ENCODE measurements around the gene PRSS50.

Gene PRSS50

DNA sequence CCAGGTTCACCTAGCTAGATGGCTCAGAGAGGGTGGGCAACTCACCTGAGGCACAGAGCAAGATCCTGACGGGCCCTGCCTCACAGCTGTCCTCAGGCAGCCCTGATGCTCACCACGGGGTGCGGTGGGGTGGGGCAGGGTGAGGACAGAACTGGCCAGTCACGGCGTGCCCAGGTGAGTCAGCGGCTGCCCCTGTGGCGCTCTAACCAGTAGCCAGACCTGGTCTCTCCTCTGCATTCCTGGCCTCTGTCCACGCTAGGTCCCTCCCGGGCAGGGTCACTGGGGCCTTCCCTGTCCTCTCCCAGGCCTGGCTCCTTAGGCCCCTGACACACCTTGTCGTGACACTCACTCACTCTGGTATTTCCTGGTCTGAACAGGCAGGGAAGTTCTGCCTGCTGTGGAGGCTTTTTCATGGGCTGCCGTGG is 25.1 kb downstream of the PRSS50 start:
- DNase-seq (ENCODE audit: low read depth): no peak

DNA sequence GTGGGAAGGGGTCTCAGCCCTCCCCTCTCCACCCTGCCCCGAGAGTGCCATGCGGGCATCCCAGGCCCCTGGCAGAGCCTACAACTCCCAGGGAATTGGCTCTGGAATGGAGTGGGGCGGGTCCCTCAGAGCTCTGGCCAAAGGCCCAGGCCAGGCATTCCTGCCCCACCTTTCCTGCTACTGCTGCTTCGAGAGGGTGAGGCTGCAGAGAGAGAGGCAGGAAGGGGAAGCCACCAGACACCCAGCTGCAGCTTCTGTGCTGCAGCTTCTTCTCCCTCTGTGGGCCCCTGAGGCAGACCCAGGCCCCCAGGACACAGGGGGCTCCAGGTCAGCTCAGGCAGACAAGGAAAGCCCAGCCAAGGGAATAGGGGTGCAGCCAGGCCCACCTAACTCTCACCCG is 26.9 kb downstream of the PRSS50 start:
- no peak for DNase-seq (ENCODE audit: low read depth)

DNA sequence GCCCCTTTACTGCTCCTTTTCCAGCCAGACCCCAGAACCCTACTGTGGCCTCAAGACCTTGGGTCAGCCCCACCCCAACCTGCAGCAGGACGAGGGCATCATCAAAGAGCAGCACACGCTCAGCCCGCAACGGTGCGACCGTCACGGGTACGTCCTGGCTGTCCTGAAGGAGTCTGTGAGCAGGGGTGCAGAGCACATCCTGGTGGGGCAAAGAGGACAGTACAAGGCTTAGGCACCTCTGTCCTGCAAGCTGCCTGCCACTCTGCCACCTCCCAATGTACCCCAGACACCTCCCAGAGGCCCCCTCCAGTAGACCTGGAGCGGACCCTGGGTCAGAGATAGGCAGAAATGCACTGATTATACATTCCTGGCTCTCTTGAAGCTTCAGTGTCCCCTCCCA is 32.2 kb downstream of the PRSS50 start:
- DNase-seq (ENCODE audit: low read depth): no peak

DNA sequence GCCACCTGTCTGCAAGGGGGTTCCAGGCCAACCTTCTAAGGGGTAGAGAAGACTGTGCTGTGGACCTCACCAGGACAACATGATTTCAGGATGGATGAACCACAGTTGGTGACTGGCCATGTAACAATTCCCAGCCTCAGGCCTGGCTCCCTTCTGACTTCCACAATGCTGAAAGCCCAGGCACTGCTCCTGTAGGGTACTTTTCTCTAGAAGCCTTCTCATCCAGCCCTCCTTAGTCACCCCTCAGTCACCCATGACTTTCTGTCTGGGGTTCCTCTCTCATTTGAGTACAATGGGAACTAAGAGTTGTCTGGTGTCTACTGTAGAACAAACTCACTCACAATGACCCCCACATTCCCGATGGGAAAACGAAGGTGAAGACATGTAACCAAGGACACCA is 32.8 kb downstream of the PRSS50 start:
- DNase-seq (ENCODE audit: low read depth): no peak

DNA sequence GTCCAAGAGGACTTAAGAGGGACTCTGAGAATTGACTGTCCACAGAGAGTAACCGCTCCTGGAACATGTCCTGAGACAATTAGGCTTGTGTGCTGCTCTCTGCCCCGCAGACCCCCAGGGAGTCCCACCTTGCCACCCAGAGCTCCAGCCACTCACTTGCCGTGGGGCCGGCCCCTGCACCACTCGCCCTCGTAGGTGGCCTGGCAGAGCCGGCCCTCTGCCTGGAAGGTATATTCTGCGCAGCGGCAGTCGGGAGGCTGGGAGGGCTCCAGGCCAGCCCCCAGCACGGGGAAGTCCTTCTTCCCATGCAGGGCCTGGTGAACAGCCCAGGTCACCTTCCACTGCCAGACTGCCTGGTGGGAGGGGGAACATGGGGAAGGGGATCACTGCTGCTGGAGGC is 34.7 kb downstream of the PRSS50 start:
- no peak for DNase-seq (ENCODE audit: low read depth)

DNA sequence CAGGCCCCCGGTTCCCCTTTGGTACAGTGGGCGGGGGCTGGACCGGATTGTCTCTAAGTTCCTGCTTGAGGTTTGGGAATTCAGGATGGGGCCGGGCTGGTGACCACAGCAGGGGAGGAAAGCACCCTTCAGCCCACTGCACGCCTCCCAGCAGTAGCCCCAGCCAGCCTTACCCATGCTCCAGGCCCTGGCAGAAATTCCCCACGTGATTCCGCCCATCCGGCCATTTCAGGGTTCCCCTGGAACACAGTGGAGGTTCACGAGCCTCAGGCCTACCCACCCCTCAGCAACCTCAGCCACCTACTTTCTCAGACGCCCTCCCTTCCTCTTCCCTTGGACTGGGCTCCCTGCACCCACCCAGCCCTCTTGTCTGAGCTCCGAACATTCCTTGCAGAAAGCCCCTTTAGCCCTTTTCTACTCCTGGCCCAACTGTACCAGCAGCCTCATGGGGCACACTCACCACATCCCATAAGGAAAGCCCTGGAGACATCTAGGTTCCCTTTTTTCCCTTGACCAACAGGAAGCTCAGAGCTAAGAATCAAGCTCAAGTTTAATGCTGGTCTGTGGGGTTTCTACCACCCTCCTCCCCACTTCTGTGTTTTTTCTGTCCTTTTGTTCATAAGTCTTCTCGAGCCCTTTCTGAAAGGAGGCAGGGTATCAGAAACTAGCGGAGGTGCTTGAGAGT is 35.7 kb downstream of the PRSS50 start:
- DNase-seq (ENCODE audit: low read depth): no peak

DNA sequence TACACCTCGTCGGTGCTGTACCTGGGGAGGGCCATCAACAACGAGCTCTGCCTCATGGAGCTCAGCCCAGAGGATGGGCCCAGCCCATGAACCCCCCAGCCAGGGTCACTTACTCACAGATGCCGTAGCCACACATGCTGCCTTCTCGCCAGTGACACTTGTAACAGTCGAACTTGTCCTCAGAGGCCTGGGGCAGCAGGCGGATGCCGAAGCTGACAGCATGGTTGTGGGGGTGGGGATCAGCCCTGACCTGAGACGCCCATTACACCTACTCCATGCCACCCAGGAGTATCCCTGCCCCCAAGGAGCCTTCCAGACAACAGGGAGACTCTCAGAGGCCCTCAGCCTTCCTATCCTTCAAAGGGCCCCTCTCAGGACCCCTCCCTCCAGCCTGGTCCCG is 36.3 kb downstream of the PRSS50 start:
- DNase-seq (ENCODE audit: low read depth): no peak

DNA sequence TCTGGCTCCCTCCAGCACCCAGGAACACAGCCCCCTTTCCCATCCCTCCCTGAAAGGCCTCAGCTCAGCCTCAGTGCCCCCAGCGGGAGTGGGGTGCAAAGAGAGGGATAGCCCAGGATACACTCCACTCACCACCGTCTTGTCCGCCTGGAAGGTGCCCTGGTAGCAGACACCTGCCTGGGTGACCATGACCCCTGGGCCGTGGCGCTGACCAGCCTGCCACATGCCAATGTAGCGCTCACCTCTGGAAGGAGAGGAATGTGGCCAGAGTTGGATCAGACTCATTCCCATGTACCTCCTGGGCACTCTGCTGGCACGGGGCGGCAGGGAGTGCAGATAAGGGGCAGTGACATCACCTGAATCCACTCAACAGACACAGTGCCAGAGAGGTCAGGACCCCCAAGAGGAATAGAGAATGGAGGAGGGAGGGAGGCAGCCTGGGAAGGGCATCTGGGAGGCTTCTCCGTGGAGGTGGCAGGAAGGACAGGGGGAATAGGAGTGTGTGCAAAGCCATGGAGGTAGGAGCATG is 37.3 kb downstream of the PRSS50 start:
- DNase-seq (ENCODE audit: low read depth): no peak

DNA sequence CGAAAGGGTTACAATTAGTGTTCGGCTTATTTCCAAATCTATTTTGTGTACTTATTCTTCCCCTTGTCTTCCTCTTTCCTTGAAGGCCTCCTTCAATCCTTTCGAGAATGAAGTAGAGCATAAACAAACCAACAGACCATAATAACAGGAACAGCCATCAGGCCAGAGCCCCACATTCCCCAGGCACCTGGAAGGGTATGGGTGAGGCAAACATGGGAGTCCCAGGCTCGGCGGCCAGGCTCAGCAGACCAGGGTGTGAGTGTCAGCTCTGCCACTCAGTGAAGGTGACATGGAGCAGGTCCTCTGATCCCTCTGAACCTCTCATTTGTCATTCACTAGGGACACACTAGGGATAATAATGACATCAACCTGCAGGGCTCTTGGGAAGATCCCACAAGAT is 38.0 kb downstream of the PRSS50 start:
- no peak for DNase-seq (ENCODE audit: low read depth)

DNA sequence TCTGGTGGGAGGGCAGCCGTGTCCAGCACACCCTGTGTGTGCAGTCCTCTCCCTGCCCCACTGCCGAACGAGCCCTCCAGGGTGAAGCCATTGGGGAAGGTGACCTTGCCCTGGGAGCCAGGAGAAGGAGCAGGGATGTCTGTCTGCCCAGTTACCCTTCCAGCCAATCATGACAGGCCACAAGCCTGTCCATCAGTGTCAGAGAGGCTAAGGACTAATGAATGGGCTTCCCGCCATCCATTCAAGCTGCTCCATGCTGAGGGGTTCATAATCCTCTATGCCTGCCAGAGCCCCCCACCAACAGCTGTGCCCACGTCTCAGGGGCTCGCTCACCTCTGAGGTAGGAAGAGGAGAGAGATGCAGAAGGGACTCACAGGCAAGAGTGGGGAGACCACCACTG is 39.4 kb downstream of the PRSS50 start:
- DNase-seq (ENCODE audit: low read depth): no peak

DNA sequence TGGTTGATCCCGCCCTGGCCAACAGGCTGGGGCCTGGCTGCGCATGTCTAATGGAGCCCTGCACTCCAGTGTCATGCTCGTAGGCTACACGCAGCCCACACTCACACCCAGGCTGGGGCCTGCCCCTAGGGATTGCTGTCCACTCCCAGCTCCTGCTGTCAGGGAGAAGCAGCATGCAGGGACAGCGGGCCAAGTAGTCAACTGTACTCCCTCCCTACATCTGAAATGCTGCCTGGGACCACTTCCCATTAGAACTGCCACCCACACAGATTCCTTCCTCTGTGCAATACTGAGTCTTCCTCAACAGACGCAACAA is 40.3 kb downstream of the PRSS50 start:
- DNase-seq (ENCODE audit: low read depth): no peak

DNA sequence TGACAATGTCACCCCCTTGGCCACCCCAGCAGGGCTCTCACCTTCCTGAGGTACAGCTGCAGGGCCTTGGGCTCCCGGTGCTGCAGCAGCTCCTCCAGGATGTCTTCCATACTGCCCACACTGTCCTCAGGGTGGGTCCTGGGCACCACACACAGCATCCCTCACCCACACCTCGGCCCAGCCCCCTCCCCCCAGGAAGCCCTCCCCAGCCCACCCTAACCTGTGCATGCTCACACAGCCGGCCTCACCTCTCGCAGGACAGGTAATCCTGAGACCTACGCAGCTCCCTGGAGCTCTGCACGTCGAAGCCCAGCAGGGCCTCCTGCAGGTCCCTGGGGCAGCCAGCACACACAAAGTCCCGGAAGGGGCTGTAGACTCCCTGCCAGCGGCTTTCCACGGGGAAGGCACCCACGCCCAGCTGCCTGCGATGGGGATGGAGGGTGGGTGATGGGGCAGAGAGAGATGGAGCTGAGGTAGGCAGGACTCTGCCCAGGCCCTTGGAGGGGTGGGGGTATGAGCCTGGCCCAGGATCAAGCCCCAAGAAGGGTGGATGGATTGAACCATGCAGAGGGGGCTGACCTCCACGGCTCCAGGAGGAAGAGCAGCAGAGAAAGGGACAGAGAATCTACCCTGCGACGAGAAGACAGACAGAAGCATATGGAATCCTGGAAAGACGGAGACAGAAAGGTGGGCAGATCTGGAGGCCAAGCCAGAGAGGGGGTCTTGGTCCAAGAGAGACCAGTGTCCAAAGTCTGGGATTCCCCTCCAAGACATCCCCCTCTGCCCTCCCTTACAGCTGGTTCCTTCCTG is 40.9 kb downstream of the PRSS50 start:
- DNase-seq (ENCODE audit: low read depth): no peak

DNA sequence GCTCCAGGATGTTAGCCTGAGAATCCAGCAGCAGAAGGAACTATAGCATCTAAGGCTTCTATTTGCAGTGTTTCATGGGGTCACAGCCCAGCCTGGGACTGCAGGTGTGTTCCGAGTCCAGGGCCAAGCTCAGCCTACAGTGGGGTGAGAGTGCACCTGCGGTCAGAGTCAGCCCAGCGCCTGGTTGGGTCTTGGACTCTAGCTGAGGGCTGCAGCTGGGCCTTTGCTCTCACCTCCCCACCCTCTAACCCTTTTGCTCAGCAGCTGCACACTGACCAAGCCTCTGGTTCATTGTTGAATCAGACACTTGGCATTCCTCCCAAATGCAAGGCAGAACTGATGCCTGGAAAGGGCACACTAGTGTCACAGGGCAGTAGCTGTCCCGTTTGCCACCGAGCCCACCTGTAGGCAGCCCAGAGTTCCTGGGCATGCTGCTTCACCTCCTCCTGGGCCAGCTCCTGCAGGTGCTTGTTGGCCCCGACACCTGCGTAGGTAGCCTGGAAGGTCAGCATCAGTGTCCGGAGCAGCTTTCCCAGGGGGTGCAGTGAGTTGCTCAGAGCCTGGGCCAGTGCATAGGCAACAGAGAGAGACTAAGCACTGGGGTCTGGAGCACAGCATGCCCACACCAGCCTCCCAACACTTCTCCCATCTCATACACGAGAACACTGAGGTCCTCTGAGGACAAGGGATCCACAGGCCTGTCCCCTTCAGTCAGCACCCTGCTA is 41.7 kb downstream of the PRSS50 start:
- no peak for DNase-seq (ENCODE audit: low read depth)

DNA sequence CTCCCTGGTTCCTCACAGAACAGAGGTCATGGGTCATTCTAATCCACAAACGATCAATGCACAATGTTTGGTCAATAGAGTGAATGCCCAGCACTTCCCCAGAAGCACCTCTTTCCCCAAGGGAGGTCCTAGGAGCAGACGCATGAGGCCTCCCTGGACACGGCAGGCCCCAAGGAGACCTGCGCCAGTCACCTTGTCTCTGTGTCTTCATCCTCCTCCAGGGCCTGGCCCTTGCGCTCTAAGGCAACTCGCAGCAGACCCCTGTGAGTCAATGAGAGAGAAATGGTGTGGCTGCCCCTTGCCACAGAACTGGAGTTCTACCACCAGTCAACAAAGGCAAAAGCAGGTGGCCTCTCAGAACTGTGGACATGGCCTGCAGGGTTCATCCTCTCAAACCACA is 42.2 kb downstream of the PRSS50 start:
- DNase-seq (ENCODE audit: low read depth): no peak

DNA sequence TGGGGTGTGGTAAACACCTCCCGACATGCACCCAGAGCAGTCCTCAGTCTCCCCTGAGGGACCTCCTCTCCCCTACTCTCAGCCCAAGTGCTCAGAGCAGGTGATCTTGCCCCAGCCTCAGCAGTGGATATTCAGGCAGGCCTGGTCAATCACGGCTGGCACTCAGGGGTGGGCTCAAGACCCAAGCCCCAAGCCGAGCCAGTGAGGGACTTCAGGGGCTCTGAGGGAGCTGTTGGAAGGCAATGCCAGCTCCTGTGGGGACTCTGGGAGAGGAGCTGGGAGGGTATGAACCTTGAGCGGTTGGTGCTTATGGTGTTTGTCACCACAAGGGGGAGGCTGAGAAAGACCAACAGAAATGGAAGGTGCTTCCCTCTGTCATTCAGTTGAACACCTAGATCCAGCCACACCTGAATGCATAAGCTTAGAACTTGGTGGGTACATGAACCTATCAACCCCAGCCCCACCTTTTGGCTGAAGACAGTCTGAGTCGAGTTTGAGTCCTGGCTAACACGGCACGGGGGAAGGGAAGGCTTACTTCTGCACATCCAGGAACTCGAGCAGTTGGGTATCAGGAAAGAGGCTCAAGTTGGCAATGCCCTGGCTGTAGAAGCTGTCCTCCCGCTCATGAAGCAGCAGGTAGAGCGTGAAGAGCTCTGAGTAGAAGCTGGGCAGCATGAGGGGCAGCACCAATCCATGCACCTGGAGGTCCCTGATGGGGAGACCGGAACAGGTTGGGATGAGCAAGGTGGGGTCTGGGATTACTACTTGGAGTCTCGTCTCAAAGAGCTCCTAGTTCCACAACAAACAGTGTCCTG is 43.4 kb downstream of the PRSS50 start:
- DNase-seq (ENCODE audit: low read depth): no peak

DNA sequence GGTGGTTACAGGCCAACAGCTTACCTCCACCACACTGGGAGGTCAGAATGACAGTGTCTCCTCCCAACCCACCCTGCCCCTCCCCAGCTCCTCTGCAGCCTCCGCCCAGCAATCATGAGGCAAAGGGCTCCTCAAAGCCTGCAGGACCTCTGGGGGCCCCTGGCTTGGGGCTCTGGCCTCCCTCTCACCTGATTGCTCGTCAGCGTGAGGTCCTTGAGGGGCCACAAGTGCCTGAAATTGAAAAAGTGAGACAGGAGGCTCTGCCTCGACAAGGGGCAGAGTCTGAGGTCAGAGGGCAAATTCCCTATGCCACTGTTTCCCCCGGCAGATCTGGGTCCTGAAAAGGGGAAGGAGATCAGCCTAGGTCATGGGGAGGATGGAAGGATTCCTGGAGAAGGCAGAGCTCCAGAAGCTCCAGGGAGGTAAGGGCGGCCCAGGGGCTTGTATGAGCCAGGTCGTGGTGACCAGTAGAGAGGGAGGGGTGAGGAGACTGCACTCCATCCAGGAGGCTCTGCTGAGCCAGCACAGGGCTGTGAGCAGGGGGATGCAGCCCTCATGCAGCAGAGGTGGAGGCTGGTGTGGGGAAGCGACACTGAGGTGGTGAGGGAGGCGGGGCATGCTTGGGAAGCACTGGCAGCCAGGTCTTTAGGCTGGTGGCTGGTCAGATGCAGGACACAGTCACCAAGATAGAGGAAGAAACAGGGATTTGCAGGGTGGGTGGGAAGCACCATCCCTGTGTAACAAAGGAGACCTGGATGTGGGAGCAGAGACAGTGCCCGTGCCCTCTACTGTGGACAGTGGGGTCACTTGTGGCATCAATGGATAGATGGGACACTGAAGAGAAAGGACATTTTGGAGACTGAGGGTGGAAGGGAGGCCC is 44.3 kb downstream of the PRSS50 start:
- DNase-seq (ENCODE audit: low read depth): no peak

DNA sequence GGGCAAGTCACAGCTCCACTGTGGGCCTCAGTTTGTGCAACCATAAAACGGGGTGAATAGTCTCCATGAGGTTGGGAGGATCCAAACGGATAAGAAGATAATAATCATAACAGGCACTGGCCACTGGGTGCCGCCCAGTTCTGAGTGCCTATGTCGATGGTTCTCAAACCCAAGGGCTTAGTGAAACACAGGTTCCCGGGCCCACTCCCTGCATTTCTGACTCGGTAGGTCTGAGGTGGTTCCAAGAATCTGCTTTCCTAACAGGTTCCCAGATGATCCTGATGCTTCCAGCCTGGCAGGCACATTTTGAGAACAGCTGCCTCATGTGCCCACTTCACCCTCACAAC is 45.3 kb downstream of the PRSS50 start:
- DNase-seq (ENCODE audit: low read depth): no peak

DNA sequence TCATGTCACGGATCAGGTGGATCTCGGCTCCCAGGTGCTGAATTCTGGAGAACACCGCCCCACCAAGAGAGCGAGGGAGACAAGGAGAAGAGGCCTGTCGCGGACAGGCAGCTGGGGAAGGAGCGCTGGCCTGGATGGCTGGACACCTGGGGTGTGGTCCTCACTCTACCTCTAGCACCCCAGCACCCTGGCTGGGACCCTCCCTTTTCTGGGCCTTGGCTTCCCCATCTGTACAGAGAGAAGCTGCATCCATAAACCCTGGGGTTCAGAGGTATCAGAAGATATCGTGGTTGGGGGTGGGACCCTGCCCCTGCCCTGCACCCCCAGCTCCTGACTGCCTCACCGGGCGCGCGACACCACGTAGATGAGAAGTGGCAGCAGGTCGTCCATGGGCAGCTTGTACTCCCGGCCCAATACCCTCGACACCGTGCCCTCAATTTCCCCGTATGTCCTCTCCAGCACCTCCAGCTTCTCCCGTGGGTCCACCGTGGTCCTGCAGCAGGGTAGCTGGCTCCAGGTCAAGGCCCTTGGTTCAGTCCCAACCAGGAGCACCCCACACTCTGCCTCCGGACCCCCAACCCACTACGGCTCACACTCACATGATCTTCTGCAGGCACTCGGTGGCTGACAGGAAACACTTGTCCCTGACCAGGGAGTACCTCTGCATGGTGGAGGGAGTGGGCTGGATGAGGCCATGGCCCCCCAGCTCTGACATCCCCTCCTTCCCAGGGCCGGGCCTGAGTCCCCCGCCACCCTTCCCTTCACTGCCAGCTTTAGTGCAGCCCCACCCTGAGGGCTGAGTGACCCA is 45.9 kb downstream of the PRSS50 start:
- DNase-seq (ENCODE audit: low read depth): no peak

DNA sequence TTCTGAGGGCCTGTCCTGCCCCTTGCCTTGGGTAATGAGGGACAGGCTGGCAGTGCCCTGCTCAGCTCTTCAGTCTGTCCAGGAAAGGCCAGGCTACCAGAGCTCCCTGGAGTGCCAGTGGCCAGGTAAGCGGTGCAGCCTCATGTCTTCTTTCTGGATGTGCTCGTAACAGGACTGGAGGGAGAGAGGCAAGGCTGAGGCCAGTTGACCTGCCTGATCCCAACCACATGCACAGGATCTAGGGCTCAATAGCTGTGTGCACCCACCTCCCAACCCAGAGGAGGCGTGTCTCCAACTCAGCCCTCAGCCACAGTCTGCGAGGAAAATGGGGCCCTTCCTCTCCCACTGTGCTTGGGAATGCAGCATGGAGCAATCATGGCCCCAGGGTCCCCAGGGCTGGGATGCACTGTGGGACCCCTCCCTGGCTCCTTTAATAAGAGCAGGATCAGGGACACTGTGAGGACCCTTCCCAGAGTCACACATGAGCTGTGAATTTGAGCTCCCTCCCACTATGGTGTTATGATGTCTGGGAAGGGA is 46.7 kb downstream of the PRSS50 start:
- DNase-seq (ENCODE audit: low read depth): no peak
